IPS-15b (cell line): ENCODE measurements around the gene ZCCHC24.

Experiments used
- H3K27me3 ChIP-seq: one replicate; pipeline ENCODE4 v1.6.1; 2013; ENCODE audit warnings: low read length; ENCODE audit not compliant: control insufficient read depth, insufficient read depth
- H3K36me3 ChIP-seq: one replicate; pipeline ENCODE4 v1.6.1; 2013; ENCODE audit warnings: low read length; ENCODE audit not compliant: control insufficient read depth, insufficient read depth
- H3K4me1 ChIP-seq: one replicate; pipeline ENCODE4 v1.6.1; 2013; ENCODE audit warnings: mild to moderate bottlenecking, low read length; ENCODE audit not compliant: control insufficient read depth, insufficient read depth
- H3K4me3 ChIP-seq: one replicate; pipeline ENCODE4 v1.5.1; 2013; ENCODE audit warnings: low read depth, low read length
- H3K9ac ChIP-seq: one replicate; pipeline ENCODE4 v1.6.1; 2013; ENCODE audit warnings: low read depth, mild to moderate bottlenecking, low read length
- H3K9me3 ChIP-seq: one replicate; pipeline ENCODE4 v1.6.1; 2013; ENCODE audit warnings: mild to moderate bottlenecking, low read length; ENCODE audit not compliant: control insufficient read depth, insufficient read depth

ZCCHC24 gene

DNA sequence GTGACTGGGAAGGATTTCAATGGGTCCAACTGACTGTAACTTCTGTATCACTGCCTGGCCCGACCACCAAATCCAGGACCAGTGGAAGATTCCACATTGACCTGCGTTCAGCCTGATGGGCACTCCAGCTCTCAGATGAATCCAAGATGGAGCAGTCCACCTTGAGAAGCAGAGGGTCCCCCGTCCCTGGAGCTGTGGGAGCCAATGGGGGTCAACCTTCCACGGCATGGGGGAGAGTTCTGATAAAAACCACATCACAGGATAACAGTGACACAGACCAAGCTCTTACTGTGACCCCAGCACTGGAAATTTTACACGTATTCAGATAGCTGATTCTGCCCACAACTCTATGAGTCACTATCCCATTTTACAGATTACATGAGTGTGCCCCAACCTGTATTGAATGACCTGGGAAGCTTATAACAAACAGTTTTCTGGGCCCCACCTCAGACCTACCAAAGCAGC is 11.2 kb downstream of the ZCCHC24 start:
- Histone ChIP-seq H3K27me3 (no peaks in the 10 kb centered on the region), H3K9ac (no peak overlapping the region), H3K9me3 (no peaks in the 10 kb centered on the region), H3K4me1 (peaks cover 5% of the 10 kb centered on the region), H3K4me3 (no peak overlapping the region), H3K36me3 (peaks cover 3% of the 10 kb centered on the region)

DNA sequence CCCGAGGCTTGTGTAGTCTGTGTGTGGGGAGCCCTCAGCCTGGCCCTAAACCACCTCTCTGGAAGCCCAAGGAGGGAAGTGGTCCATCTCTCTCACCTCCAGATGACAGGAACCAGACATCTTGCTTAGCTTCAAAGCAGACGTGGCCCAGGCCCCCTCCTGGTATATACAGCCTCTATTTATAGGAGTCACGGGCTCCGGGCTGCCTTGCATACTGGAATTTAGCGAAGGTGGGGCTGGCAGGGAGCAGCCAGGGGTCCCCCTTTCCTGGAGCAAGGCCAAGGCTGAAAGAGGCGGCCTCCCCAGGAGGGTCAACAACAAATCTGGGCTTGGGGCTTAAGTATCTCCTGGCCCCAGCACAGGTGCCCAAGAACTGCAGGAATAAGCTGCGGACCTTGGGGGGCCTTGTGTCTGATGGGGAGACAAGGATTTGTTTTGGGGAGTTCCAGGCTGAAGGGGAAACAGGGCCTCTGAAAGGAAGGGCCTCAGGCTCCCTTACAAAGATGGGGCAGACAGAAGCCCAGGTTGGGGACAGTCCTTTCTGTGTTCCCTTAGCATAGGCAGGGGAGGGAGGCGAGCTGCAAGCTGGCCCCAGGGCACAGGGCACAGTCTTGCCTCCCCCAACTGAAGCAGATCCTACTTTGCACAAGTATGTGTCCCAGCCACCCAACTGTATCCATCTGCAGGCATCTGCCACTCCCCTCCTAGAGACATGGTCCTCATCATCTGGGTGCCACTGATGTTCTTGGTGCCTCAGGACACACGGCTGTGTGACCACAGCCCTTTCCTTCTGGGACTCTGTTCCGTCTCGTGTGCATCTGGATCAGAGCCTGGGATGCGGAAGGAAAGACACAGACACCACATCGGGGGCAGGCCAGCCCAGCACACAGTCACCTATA is 11.9 kb downstream of the ZCCHC24 start:
- H3K4me3 ChIP-seq = no peak overlapping the region
- H3K9ac ChIP-seq = no peak overlapping the region
- H3K9me3 ChIP-seq = no peaks in the 10 kb centered on the region
- peaks cover 5% of the 10 kb centered on the region for H3K4me1 ChIP-seq
- no peaks in the 10 kb centered on the region for H3K27me3 ChIP-seq
- H3K36me3 ChIP-seq = peaks cover 3% of the 10 kb centered on the region

DNA sequence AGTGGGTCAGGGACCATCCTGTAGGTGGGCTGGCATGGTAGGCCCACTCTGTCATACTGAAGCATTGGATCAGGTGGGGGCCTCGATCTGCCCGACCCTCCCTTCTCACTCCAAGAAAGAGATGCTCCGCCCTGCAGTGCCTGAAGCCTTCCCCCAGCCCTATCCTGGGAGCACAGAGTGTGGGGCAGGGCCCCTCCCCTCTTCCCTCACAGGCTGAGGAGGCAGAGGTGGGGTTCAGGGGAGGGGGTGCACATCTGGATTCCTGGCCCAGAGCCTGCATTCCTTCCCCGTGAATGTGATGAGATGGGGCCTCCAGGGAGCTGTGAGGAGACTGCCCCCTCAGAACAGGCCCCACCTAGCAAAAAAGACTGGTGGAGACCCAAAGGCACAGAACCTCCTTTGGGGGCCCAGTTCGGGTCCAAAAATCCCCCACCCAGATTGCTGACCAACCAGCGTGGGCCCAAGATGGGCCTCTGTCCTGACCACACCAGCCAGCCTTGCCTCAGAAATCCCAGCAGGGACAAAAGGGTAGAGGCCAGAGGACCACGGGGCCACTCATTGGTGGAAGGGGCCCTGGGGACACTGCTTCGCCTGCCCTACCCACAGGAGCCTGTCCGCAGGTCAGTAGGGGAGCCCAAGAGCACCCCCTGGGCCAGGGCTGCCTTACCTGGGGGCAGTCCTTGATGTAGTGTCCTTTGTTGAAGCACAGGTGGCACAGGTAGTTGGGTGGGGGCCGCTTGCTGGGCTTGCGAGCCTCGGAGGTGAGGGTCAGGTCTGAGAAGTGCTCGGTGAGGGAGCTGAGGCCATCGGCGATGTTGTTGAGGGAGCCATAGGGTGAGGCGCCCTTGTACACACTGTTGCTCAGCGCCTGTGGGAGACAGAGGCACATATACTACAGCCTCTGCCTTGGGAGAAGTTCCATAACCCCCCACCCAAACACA is 13.3 kb downstream of the ZCCHC24 start:
- Histone ChIP-seq H3K4me1 (peaks cover 5% of the 10 kb centered on the region), H3K36me3 (peaks cover 3% of the 10 kb centered on the region), H3K27me3 (no peaks in the 10 kb centered on the region), H3K4me3 (no peak overlapping the region), H3K9ac (no peak overlapping the region), H3K9me3 (no peaks in the 10 kb centered on the region)

DNA sequence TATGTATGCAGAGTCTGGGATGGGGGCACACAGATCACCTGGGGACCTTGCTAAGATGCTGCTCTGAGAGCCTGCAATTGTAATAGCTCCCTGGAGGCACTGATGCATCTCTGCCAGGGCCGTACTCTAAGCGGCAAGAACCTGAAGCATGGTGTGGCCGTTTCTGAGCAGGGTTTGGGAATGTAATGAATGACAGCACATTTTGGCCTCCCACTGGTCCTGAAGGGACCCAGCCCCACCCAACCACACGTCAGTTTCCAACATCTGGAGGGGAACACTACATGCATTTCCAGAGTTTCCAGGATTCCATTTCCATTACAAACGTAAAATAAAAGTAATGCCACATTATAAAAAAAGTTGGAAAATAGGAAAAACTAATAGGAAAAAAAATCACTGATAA is 14.0 kb downstream of the ZCCHC24 start:
- Histone ChIP-seq H3K27me3 (no peaks in the 10 kb centered on the region), H3K9ac (no peak overlapping the region), H3K9me3 (no peaks in the 10 kb centered on the region), H3K4me1 (peaks cover 5% of the 10 kb centered on the region), H3K4me3 (no peak overlapping the region), H3K36me3 (peaks cover 3% of the 10 kb centered on the region)

DNA sequence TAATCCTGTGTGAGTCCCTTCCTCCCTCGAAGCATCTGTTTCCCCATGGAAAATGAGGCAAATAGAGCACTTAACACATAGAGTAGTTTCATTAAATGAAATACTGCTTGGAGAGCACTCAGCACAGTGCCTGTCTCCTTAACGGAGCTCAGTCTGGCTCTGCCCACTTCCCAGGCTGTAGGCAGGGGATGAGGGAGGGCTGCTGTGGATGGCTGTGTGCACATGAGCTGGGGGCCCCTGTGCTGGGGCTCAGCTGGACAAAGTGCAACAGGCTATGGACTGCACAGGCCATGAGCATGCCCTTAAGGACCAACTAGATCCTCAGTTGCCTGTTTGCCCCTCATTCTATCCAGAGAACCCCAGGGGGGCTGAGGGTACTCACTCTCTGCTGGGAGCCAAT is 14.5 kb downstream of the ZCCHC24 start:
- peaks cover 5% of the 10 kb centered on the region for H3K4me1 ChIP-seq
- H3K9ac ChIP-seq = no peak overlapping the region
- H3K9me3 ChIP-seq = no peaks in the 10 kb centered on the region
- peaks cover 3% of the 10 kb centered on the region for H3K36me3 ChIP-seq
- H3K4me3 ChIP-seq = no peak overlapping the region
- H3K27me3 ChIP-seq = no peaks in the 10 kb centered on the region

DNA sequence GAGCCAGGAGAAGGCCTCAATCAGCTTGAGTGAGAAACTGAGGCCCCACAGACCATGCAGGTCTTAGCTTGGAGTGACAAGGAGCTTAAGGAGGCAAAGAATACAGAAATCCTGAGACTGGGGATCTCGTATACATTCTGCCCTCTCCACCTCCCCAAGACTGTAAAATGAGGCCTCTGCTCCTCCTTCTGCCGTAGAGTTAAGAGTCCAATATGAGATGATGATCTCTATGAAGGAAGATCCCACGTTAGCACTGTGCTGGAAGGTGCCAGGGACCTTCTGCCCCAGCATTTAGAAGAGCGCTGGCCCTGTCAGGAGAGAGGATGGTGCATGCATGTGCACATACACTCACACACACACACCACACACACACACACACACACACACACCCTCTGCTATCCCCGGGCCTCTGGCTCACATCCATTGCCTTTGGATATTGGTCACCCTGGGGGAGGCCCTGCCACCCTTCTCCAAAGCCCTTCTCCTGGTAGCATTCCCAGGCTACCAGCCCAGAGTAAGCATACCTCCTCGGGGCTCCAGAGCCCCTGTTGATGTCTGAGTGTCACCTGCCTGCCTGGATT is 15.0 kb downstream of the ZCCHC24 start:
- H3K36me3 ChIP-seq = peaks cover 3% of the 10 kb centered on the region
- H3K9me3 ChIP-seq = no peaks in the 10 kb centered on the region
- peaks cover 3% of the 10 kb centered on the region for H3K4me1 ChIP-seq
- no peaks in the 10 kb centered on the region for H3K27me3 ChIP-seq
- H3K9ac ChIP-seq = no peak overlapping the region
- H3K4me3 ChIP-seq = no peak overlapping the region

DNA sequence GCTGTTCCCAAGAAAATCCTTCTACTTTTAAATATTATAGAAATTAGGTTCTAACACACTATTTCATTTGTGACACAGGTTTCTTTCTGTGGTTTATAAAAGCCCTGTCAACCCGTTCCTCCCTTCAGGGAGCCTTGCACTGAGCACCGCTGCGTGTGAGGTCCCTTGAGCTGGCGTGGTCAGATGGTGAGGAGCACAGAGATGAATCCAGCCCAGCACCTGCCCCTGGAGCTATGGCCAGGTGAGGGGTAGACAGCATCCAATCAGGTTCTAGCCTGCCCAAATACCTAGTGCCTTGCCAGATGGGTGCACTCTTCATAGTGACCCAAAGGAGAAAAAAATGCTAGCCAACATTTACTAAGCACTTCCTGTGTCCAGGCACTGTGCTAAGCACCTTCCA is 15.7 kb downstream of the ZCCHC24 start:
- no peaks in the 10 kb centered on the region for H3K9me3 ChIP-seq
- no peak overlapping the region for H3K9ac ChIP-seq
- H3K27me3 ChIP-seq = no peaks in the 10 kb centered on the region
- H3K4me1 ChIP-seq = no peaks in the 10 kb centered on the region
- H3K4me3 ChIP-seq = no peak overlapping the region
- H3K36me3 ChIP-seq = peaks cover 3% of the 10 kb centered on the region

DNA sequence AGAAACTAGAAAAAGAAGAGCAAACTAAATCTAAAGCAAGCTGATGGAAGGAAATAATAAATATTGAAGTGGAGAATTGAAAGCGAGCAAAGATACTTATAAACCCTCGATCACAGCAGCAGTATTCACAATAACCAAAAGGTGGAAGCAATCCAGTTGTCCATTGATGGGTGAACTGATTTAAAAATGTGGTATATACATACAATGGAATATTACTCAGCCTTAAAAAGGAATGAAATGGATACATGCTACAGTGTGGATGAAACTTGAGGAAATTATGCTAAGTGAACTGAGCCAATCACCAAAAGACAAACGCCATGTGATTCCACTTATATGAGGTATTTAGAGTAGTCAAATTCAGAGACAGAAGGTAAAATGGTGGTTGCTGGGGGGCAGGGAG is 17.5 kb downstream of the ZCCHC24 start:
- peaks cover 3% of the 10 kb centered on the region for H3K36me3 ChIP-seq
- H3K9me3 ChIP-seq = no peaks in the 10 kb centered on the region
- no peaks in the 10 kb centered on the region for H3K27me3 ChIP-seq
- no peaks in the 10 kb centered on the region for H3K4me1 ChIP-seq
- H3K9ac ChIP-seq = no peak overlapping the region
- no peak overlapping the region for H3K4me3 ChIP-seq

DNA sequence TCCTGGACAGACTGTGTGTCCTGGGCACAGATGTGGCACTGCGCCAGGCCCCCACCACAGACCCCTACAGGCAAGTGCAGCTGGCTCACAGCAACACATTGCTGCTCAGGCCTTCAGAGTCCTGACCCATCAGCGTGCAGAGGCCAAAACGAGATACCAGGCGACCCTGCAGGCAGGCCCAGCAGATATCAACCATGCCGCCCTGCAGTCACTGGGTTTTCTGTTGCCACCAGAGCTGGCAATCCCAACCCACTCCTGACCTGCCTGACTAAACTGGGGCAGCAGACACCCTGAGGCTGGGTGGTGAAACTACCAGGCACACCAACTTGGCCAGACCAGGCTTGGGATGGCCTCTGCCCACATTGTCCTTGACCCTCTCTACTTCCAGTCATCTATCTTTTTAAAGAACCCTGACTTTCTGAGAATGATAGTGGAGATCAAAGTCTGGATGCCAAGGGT is 20.3 kb downstream of the ZCCHC24 start:
- H3K9ac ChIP-seq = no peak overlapping the region
- no peaks in the 10 kb centered on the region for H3K27me3 ChIP-seq
- H3K36me3 ChIP-seq = no peaks in the 10 kb centered on the region
- H3K4me1 ChIP-seq = no peaks in the 10 kb centered on the region
- H3K9me3 ChIP-seq = no peaks in the 10 kb centered on the region
- no peak overlapping the region for H3K4me3 ChIP-seq

DNA sequence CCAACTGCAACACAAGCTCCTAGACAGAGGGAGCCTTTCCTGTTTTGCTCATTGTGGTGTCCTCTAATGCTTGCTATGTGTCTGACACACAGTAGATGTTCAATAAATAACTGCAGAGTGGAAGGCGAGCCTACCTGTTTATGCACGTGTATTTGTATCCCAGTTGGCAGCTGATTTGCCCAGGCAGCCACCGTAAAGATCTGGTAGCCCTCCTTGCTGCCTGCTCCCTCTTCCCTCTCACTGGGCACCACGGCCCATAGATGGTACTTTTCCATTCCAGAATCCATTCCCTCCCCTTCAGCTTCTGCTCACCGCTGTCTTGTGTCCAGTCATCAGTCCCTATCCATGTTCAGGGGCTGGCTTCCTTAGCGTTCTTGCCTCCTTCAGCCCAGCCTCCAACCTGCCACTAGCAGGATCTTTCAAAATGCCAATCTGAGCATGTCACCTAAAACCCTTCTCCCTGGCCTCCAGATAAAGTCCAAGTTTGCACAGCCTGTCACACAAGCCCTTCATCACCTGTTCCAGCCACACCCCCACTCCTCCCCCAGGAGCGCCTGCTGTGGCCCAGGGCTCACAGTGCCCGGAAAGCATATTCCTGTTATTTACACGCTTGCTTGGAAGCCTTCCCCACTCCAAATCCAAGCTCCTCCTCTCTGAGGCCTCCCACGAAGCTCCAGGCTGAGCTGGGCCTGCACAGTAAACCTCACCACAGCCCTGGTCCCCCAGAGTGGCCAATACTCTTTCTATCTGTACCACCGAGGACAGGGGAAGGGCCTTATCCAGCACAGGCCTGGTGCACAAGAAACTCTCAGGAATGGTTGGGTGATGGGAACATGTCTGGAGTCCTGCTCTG is 21.0 kb downstream of the ZCCHC24 start:
- Histone ChIP-seq H3K4me3 (no peak overlapping the region), H3K36me3 (no peaks in the 10 kb centered on the region), H3K9me3 (no peaks in the 10 kb centered on the region), H3K9ac (no peak overlapping the region), H3K4me1 (peaks cover 3% of the 10 kb centered on the region), H3K27me3 (no peaks in the 10 kb centered on the region)
